Kidney (tissue), 14 donors: ENCODE results near the gene RNU7-1. TPM values are rescaled to one million over a fixed set of nuclear protein-coding genes. Genes with fewer than 3 reads are reported as not detected.

Experiments
- DNase-seq, 5 donors: peaks; one replicate each; pipeline ENCODE4 v3.0.0-alpha.2; 2013 to 2020
- FAIRE-seq: peaks from 2 replicates; lab custom pipeline; 2012; peaks lifted over from hg19 to GRCh38; lab: Jason Lieb, UNC
- H3K27ac ChIP-seq, 2 donors: one replicate each; pipeline ENCODE4 v1.7.0; 2013; ENCODE audit warnings: low read depth in 2 of 2, low read length in 2 of 2, inconsistent platforms in 1 of 2
- H3K27me3 ChIP-seq: one replicate; pipeline ENCODE4 v1.7.1; 2013; ENCODE audit warnings: low read length, inconsistent platforms; ENCODE audit not compliant: control insufficient read depth, insufficient read depth
- H3K36me3 ChIP-seq, 3 donors: one replicate each; pipeline versions ENCODE4 v1.7.0 to v1.7.1; 2013; ENCODE audit warnings: low read length in 3 of 3, control low read depth in 1 of 3, inconsistent platforms in 1 of 3; ENCODE audit not compliant: insufficient read depth in 3 of 3, control insufficient read depth in 2 of 3
- H3K4me1 ChIP-seq, 3 donors: one replicate each; pipeline versions ENCODE4 v1.7.0 to v1.7.1; 2013; ENCODE audit warnings: low read length in 3 of 3, inconsistent platforms in 1 of 3, low read depth in 1 of 3; ENCODE audit not compliant: control insufficient read depth in 2 of 3, insufficient read depth in 2 of 3
- H3K4me3 ChIP-seq, 3 donors: one replicate each; pipeline versions ENCODE4 v1.7.0 to v1.8.1; 2013; ENCODE audit warnings: low read length in 3 of 3, control low read depth in 1 of 3, inconsistent platforms in 1 of 3
- H3K9ac ChIP-seq, 3 donors: one replicate each; pipeline versions ENCODE4 v1.7.0 to v1.7.1; 2013; ENCODE audit warnings: low read length in 3 of 3, control low read depth in 1 of 3, inconsistent platforms in 1 of 3
- H3K9me3 ChIP-seq, 3 donors: one replicate each; pipeline versions ENCODE4 v1.7.0 to v1.7.1; 2013; ENCODE audit warnings: low read length in 3 of 3, control low read depth in 1 of 3, inconsistent platforms in 1 of 3; ENCODE audit not compliant: control insufficient read depth in 2 of 3, insufficient read depth in 1 of 3
- CTCF ChIP-seq: IDR thresholded peaks from 3 replicates; pipeline ENCODE4 v1.5.1; 2012; ENCODE audit warnings: mild to moderate bottlenecking, moderate library complexity, borderline replicate concordance; ENCODE audit not compliant: insufficient read depth; ENCODE audit errors: extremely low read depth
- intact Hi-C: fragments of 100-400 bp; cut with DNase I; formaldehyde crosslinking; loops from one replicate; pipeline ENCODE4 v1.11.1; 2022
- polyA plus RNA-seq: library from polyadenylated mRNA; stranded (reverse); fragments of 350-450 nt; fragmentation: Illumina TruSeq; extraction: RNeasy Lipid Tissue Mini Kit (QIAGEN cat#74804); gene quantifications from one replicate; pipeline ENCODE4 v1.2.3, GENCODE V29; 2014; ENCODE audit warnings: low read depth, low replicate concordance; ENCODE audit not compliant: insufficient read depth
- total RNA-seq: library from RNA; stranded (reverse); fragmentation: NEBNext Ultra II Directional; extraction: Animal tissue kit (Norgen Biotek cat#: 25700); gene quantifications from one replicate; pipeline ENCODE4 v1.2.1, GENCODE V29; 2021
- donor health status: control.
- donor health status: control.
- donor health status: control.
- donor health status: control.
- donor health status: control.
- donor health status: DM: yes; HTN: yes; CAD: no.
- donor health status: Normal renal cell carcinoma (clear cell type).

Gene RNU7-1
- total and polyA plus RNA-seq, 2 donors from 2014 or later = not detected

- FAIRE-seq (no peak), DNase-seq (peak in 1 of 5 donors; percentile 39)
- Histone ChIP-seq H3K4me1 (peaks cover 0 to 23% (median 9%) of the 10 kb centered on the region in 3 donors), H3K9ac (peak overlapping the region in 1 of 3 donors; percentile 34), H3K27ac (peak overlapping the region; percentile 51 to 63), H3K36me3 (peaks cover 0 to 5% (median 0%) of the 10 kb centered on the region in 3 donors), H3K27me3 (no peaks in the 10 kb centered on the region), H3K9me3 (no peaks in the 10 kb centered on the region), H3K4me3 (peak overlapping the region in 1 of 3 donors; percentile 21)
- TF ChIP-seq CTCF = no peak
- intact Hi-C loops = no loop called here
Observed at GRCh38 chr12:6959058-6959804, 15.6 kb downstream of the RNU7-1 start.

- no peaks in the 10 kb centered on the region for H3K27me3 ChIP-seq
- no peak for TF ChIP-seq CTCF
- H3K9ac ChIP-seq = no peak overlapping the region
- FAIRE-seq = no peak
- peak overlapping the region in 1 of 2 donors; percentile 51 for H3K27ac ChIP-seq
- H3K4me3 ChIP-seq = no peak overlapping the region
- peaks cover 0 to 26% (median 9%) of the 10 kb centered on the region in 3 donors for H3K4me1 ChIP-seq
- intact Hi-C loops = no loop called here
- H3K36me3 ChIP-seq = peaks cover 0 to 5% (median 0%) of the 10 kb centered on the region in 3 donors
- H3K9me3 ChIP-seq = no peaks in the 10 kb centered on the region
- DNase-seq = peak in 1 of 5 donors; percentile 48
Observed at GRCh38 chr12:6959805-6960592, 16.4 kb downstream of the RNU7-1 start.

- Histone ChIP-seq H3K27me3 (no peaks in the 10 kb centered on the region), H3K4me3 (no peak overlapping the region), H3K9me3 (no peaks in the 10 kb centered on the region), H3K27ac (peak overlapping the region; percentile 0 to 80), H3K36me3 (peaks cover 0 to 11% (median 2%) of the 10 kb centered on the region in 3 donors), H3K4me1 (peaks cover 0 to 26% (median 13%) of the 10 kb centered on the region in 3 donors), H3K9ac (no peak overlapping the region)
- FAIRE-seq = no peak
- TF ChIP-seq CTCF = no peak
- peak in 1 of 5 donors; percentile 47 for DNase-seq
- intact Hi-C loops = no loop called here
Observed at GRCh38 chr12:6960593-6961277, 17.1 kb downstream of the RNU7-1 start.
